Transverse colon (tissue), 4 donors: ENCODE data around the gene APBB1. TPM values are rescaled to one million over a fixed set of nuclear protein-coding genes. Genes with fewer than 3 reads are reported as not detected.

Source experiments
- DNase-seq: peaks from one replicate; pipeline ENCODE4 v3.0.0-alpha.2; 2019
- H3K27ac ChIP-seq, 4 donors: fragments of 200-600 bp; sonication (generic); 2 replicates each; pipeline ENCODE4 v1.5.1; 2016 to 2018; ENCODE audit warnings: inconsistent platforms in 4 of 4
- H3K27me3 ChIP-seq: fragments of 200-600 bp; sonication (generic); 2 replicates; pipeline ENCODE4 v1.5.1; 2017; ENCODE audit warnings: inconsistent platforms
- H3K36me3 ChIP-seq, 4 donors: fragments of 200-600 bp; sonication (generic); 2 replicates each; pipeline ENCODE4 v1.5.1; 2017 to 2019; ENCODE audit warnings: inconsistent platforms in 4 of 4
- H3K4me1 ChIP-seq, 4 donors: fragments of 200-600 bp; sonication (generic); 2 replicates each; pipeline ENCODE4 v1.5.1; 2017 to 2020; ENCODE audit warnings: inconsistent platforms in 4 of 4
- H3K4me3 ChIP-seq, 4 donors: fragments of 200-600 bp; sonication (generic); 1 replicate in 1 of 4; 2 replicates in 3 of 4; pipeline versions ENCODE4 v1.5.1 to v1.6.1; 2017 to 2019; ENCODE audit warnings: inconsistent platforms in 4 of 4
- H3K9me3 ChIP-seq, 2 donors: fragments of 200-600 bp; sonication (generic); 2 replicates each; pipeline ENCODE4 v1.5.1; 2017 to 2019; ENCODE audit warnings: inconsistent platforms in 2 of 2
- CTCF ChIP-seq, 5 experiments: fragments of 200-600 bp in 3 of 5; fragments of 450-650 bp in 2 of 5; sonication (generic) in 3 of 5; IDR thresholded peaks; 1 replicate in 2 of 5; 2 replicates in 3 of 5; pipeline ENCODE4 v1.5.1; 2016 to 2017; ENCODE audit warnings: antibody characterized with exemption in 5 of 5, inconsistent platforms in 3 of 5, mild to moderate bottlenecking in 2 of 5, moderate library complexity in 1 of 5
- EP300 ChIP-seq: sonication (generic); formaldehyde crosslinking; IDR thresholded peaks from one replicate; pipeline ENCODE4 v1.6.1; 2017; ENCODE audit warnings: antibody characterized with exemption, low read depth
- POLR2A ChIP-seq: fragments of 450-650 bp; IDR thresholded peaks from one replicate; pipeline ENCODE4 v1.6.1; 2016; ENCODE audit warnings: antibody characterized with exemption, mild to moderate bottlenecking, moderate library complexity
- POLR2AphosphoS5 ChIP-seq, 3 donors: sonication (generic); formaldehyde crosslinking; IDR thresholded peaks; one replicate each; pipeline ENCODE4 v1.6.1; 2016; ENCODE audit warnings: antibody characterized with exemption in 3 of 3
- WGBS, 2 donors: methylation state at CpG; one replicate each; pipeline ENCODE4 v1.1.5; 2018; ENCODE audit warnings: low coverage in 1 of 2; 5-methylcytosine and 5-hydroxymethylcytosine counted together
- in situ Hi-C, 4 donors: fragments of 200-750 bp; cut with MboI; loops; one replicate each; pipeline versions ENCODE4 v1.15.0 to v1.15.1; 2017; ENCODE audit warnings: low sequenced_read_pairs in 3 of 4, low pct_ligation_motif_present in 1 of 4, low pct_unique_long_range_greater_than_20kb in 1 of 4
- intact Hi-C: fragments of 100-400 bp; cut with DNase I; formaldehyde crosslinking; loops from one replicate; pipeline ENCODE4 v1.15.1; 2023; ENCODE audit warnings: low total_unique reads
- total RNA-seq, 4 donors: library from RNA; depleted of rRNA; stranded (reverse); fragments of >200 nt; gene quantifications; one replicate each; pipeline ENCODE4 v1.1.0, GENCODE V29; 2016

The APBB1 gene
- total RNA-seq, 4 donors from 2014 or later = 9.0 to 18.3 (median 12.0) TPM

- Histone ChIP-seq H3K27ac (peak overlapping the region; percentile 85 to 94 (median 88)), H3K4me1 (peaks cover 5 to 23% (median 11%) of the 10 kb centered on the region in 4 donors), H3K27me3 (no peaks in the 10 kb centered on the region), H3K9me3 (no peaks in the 10 kb centered on the region), H3K4me3 (peak overlapping the region; percentile 86 to 94 (median 91)), H3K36me3 (no peaks in the 10 kb centered on the region)
- TF ChIP-seq CTCF (IDR thresholded peaks at IDR 0.05) = no peak
- no peak for TF ChIP-seq POLR2A
- TF ChIP-seq EP300 = no peak
- no peak for TF ChIP-seq POLR2AphosphoS5 (IDR thresholded peaks at IDR 0.05)
- DNase-seq = no peak
- in situ Hi-C loops = no loop called here
- intact Hi-C loops = no loop called here
- 35 to 44% methylated on average over 6 to 7 of the region's 7 CpGs for WGBS, 2 donors
These were observed 862 bp downstream of the APBB1 start for GRCh38 chr11:6417907-6418556.

DNA sequence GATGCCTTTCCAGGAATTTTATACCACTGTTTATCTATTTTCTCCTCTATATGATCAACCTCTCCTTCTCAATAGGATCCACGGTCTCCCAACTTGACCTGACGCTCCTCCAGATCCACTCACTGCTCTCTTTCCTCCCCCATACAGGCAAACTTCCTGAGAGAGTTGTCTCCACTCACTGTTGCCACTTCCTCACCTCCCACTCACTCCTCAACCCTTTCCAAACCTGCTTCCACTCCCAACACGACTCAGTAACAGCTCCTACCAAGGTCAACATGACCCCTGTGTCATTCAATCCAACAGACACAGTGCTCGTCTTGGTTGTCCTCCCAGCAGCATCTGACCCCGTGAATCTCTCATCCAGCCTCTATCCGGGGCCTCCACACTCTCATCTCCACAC, 3.1 kb downstream of the APBB1 start:
- H3K9me3 ChIP-seq = no peaks in the 10 kb centered on the region
- in situ Hi-C loops (no loop called here), intact Hi-C loops (no loop called here)
- peaks cover 5 to 23% (median 11%) of the 10 kb centered on the region in 4 donors for H3K4me1 ChIP-seq
- H3K27ac ChIP-seq = no peak overlapping the region
- no peak for DNase-seq
- WGBS, 2 donors = 83 to 86% methylated on average over 6 of the region's 6 CpGs
- H3K27me3 ChIP-seq = no peaks in the 10 kb centered on the region
- H3K4me3 ChIP-seq = no peak overlapping the region
- H3K36me3 ChIP-seq = no peaks in the 10 kb centered on the region
- TF ChIP-seq CTCF (IDR thresholded peaks at IDR 0.05) (no peak), POLR2A (no peak), EP300 (no peak), POLR2AphosphoS5 (IDR thresholded peaks at IDR 0.05) (no peak)

- Histone ChIP-seq H3K9me3 (no peaks in the 10 kb centered on the region), H3K4me1 (peaks cover 4 to 21% (median 9%) of the 10 kb centered on the region in 4 donors), H3K4me3 (no peak overlapping the region), H3K36me3 (no peaks in the 10 kb centered on the region), H3K27ac (no peak overlapping the region), H3K27me3 (no peaks in the 10 kb centered on the region)
- no peak for TF ChIP-seq EP300
- no peak for TF ChIP-seq CTCF (IDR thresholded peaks at IDR 0.05)
- TF ChIP-seq POLR2AphosphoS5 (IDR thresholded peaks at IDR 0.05) = no peak
- no peak for TF ChIP-seq POLR2A
- in situ Hi-C loops (no loop called here), intact Hi-C loops (no loop called here)
- no peak for DNase-seq
- 70 to 83% methylated on average over 1 to 3 of the region's 3 CpGs for WGBS, 2 donors
These were observed 4.0 kb downstream of the APBB1 start for GRCh38 chr11:6414874-6415328.

DNA sequence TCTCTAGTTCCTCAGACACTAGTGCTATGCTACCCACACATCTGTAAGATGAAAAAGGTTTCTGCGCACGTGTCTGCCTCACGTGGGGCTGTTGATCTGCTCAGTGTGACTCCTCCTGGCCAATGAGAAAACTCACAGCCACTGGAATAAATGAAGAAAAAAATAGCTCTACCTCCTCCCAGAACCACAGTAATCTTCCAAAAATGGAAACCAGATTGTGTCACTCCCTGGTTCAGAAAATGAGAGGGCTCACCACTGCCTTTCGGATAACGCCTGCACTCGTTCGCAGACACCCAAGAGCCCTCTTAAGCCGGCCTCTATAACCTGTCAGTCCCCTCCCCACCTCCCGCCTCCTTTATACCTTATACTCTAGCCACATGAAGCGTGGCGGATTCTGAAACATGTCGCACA, 5.1 kb downstream of the APBB1 start:
- in situ Hi-C loops (no loop called here), intact Hi-C loops (no loop called here)
- no peak for DNase-seq
- H3K9me3 ChIP-seq = no peaks in the 10 kb centered on the region
- no peaks in the 10 kb centered on the region for H3K27me3 ChIP-seq
- H3K27ac ChIP-seq = no peak overlapping the region
- no peak overlapping the region for H3K4me3 ChIP-seq
- WGBS, 2 donors = 86 to 95% methylated on average over 8 to 12 of the region's 12 CpGs
- TF ChIP-seq EP300 = no peak
- TF ChIP-seq POLR2AphosphoS5 (IDR thresholded peaks at IDR 0.05) = no peak
- no peak for TF ChIP-seq POLR2A
- TF ChIP-seq CTCF (IDR thresholded peaks at IDR 0.05) = no peak
- H3K36me3 ChIP-seq = no peaks in the 10 kb centered on the region
- H3K4me1 ChIP-seq = peaks cover 0 to 15% (median 4%) of the 10 kb centered on the region in 4 donors
